BLaER1 (cell line): Measurements from ENCODE around the gene LDHAL6B.

Source experiments
- H3K27ac ChIP-seq: shearing (Covaris generic); formaldehyde crosslinking; 2 replicates; pipeline ENCODE4 v1.8.1; 2022
- H3K27me3 ChIP-seq: shearing (Covaris generic); formaldehyde crosslinking; 2 replicates; pipeline ENCODE4 v1.8.1; 2022
- H3K36me3 ChIP-seq: shearing (Covaris generic); formaldehyde crosslinking; 2 replicates; pipeline ENCODE4 v1.8.1; 2022
- H3K4me1 ChIP-seq: shearing (Covaris generic); formaldehyde crosslinking; 2 replicates; pipeline ENCODE4 v1.8.1; 2022
- H3K4me2 ChIP-seq: shearing (Covaris generic); formaldehyde crosslinking; 2 replicates; pipeline ENCODE4 v1.8.1; 2022
- H3K4me3 ChIP-seq: shearing (Covaris generic); formaldehyde crosslinking; 2 replicates; pipeline ENCODE4 v1.8.1; 2022
- H3K9ac ChIP-seq: shearing (Covaris generic); formaldehyde crosslinking; 2 replicates; pipeline ENCODE4 v1.8.1; 2022
- H3K9me3 ChIP-seq: shearing (Covaris generic); formaldehyde crosslinking; 2 replicates; pipeline ENCODE4 v1.8.1; 2022
- H4K20me1 ChIP-seq: shearing (Covaris generic); formaldehyde crosslinking; 2 replicates; pipeline ENCODE4 v1.8.1; 2022
- Cebpa-rat ChIP-seq: shearing (Covaris generic); IDR thresholded peaks from 2 replicates; pipeline ENCODE4 v1.8.1; 2022

Gene LDHAL6B

DNA sequence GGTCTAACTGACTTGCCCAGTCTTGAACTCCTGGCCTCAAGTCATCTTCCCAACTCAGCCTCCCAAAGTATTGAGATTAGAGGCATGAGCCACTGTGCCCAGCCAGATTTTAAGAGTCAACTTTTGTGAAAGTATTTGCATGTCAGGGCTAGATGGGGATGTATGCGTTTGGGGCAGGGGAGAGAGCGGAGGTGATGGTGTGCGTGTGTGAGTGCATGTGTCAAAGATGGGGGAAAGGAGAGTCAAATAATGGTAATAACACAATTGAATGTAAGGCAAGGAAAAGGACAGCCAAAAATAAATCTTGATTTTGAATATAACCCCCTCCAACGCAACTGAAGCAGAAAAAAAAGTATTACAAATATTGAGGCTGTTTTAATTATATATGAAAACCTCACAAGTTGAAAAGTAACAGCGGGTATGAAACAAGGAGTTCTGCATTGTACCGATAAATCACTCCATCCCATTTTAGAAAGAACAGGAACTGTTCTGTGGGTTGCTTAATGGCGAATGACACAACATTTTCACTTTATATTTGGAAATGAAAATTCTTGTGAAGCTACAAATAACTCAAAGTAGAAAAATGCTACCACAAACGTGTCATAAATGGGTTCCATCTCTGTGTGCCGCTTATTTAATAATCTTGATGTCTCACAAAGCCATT, 29.9 kb upstream of the LDHAL6B start:
- Histone ChIP-seq H3K36me3 (no peaks in the 10 kb centered on the region), H4K20me1 (no peaks in the 10 kb centered on the region), H3K9me3 (peaks cover 14% of the 10 kb centered on the region), H3K4me1 (no peaks in the 10 kb centered on the region), H3K4me2 (no peak overlapping the region), H3K4me3 (no peak overlapping the region), H3K9ac (no peak overlapping the region), H3K27me3 (no peaks in the 10 kb centered on the region), H3K27ac (no peak overlapping the region)
- no peak for TF ChIP-seq Cebpa-rat

DNA sequence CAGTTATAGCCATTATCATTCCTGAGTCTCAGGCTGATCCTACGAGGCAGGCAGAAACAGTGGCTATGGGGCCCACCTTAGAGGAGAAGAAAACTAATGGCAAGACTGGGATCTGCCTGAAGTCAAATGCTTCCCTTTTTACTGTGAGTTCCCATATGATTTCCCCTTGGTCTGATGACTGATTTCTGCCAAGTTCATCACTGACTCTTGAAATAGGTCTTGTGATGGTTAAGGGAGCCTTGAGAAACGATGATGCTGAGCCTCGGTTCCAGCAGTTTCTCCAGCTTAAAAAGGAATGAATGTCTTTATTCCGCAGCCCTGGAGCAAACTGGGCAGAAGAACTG, 29.4 kb upstream of the LDHAL6B start:
- no peak overlapping the region for H3K27ac ChIP-seq
- no peaks in the 10 kb centered on the region for H3K36me3 ChIP-seq

DNA sequence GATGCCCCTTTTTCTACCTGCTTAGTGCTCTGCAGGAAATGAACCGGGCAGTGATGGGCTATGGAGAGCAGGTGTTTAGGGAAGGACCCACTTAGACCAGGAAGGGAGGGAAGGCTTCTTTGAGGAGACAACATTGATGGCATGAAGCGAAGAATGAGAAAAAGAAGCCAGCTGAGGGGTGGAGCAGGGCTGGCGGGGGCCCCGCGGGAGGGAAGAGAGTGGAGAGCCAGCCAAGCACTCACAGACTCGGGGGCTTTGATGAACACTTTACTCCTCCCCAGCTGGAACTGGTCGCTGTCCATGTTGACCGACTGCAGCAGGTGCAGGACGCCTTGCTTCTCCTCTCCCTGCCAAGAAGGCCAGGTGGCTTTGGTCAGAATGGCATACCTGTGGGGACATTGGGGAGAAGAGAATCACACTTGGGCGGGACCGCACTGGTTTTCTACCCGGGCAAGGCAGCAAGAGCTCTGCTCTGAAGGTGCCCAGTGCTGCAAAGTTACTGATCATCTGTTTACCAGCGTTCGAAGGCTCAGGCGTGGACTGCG, 28.4 kb upstream of the LDHAL6B start:
- no peaks in the 10 kb centered on the region for H3K36me3 ChIP-seq
- no peak overlapping the region for H3K9ac ChIP-seq
- H4K20me1 ChIP-seq = no peaks in the 10 kb centered on the region
- TF ChIP-seq Cebpa-rat = no peak
- no peak overlapping the region for H3K4me3 ChIP-seq
- H3K27ac ChIP-seq = no peak overlapping the region
- no peak overlapping the region for H3K4me2 ChIP-seq
- H3K4me1 ChIP-seq = no peaks in the 10 kb centered on the region
- no peaks in the 10 kb centered on the region for H3K27me3 ChIP-seq
- H3K9me3 ChIP-seq = peaks cover 27% of the 10 kb centered on the region

More for the DNA sequence above, 29.4 kb upstream of the LDHAL6B start:
- Histone ChIP-seq H3K4me1 (no peaks in the 10 kb centered on the region), H3K9me3 (peaks cover 19% of the 10 kb centered on the region), H3K27me3 (no peaks in the 10 kb centered on the region), H3K4me3 (no peak overlapping the region), H3K4me2 (no peak overlapping the region), H3K9ac (no peak overlapping the region), H4K20me1 (no peaks in the 10 kb centered on the region)
- no peak for TF ChIP-seq Cebpa-rat

DNA sequence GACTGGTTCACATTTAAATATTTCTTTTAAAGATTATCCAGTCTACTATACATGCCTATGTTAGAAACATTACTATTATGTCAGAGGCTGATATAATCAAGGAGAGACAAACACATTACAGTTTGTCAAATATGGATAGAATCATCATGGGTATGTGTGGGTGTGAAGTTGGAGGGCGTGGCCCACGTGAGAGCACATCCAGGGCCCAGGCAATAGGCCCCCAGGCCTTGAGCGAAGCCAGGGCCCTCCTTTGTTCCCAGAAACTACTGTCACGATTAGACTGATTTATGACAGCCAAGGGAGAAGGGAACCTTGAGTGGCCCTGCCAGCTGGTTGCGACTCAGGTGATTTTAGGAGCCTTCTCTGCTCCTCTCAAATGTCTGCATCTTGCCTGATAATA, 26.9 kb upstream of the LDHAL6B start:
- Histone ChIP-seq H3K4me1 (no peaks in the 10 kb centered on the region), H3K9ac (no peak overlapping the region), H3K9me3 (peaks cover 32% of the 10 kb centered on the region), H3K36me3 (no peaks in the 10 kb centered on the region), H3K27ac (no peak overlapping the region), H3K4me3 (no peak overlapping the region), H3K4me2 (no peak overlapping the region), H3K27me3 (no peaks in the 10 kb centered on the region), H4K20me1 (no peaks in the 10 kb centered on the region)
- TF ChIP-seq Cebpa-rat = no peak

DNA sequence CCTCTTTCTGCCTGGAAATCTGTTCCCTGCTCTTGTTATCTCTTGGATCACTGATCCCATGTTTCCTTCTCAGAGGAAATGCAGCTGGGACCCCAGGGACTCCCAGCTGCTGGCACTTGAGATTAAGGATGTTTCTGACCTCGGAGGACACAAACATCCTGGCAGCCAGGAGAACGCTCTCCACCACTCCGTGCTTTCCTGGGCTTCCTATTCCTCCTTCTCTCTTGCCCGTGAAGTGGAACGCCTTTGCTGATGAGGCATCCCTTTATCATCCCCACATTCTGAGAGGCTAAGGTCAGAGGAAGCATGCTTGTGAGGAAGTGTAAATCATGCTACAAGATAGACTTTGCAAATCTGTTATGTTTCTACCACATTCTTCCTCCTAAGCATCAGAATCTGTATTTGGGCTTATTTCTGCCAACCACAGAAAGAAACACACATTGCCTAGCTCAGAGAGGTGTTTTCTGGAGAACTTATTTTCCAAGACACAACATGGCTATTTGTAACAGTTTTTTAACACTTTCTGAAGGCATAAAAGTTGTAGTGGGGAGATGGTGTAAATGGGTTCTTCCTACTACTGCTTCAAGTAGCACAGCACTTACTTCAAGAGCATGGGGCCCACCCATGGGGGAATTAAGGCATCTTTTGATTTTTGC, 25.6 kb upstream of the LDHAL6B start:
- H3K9me3 ChIP-seq = peaks cover 32% of the 10 kb centered on the region
- H3K4me1 ChIP-seq = no peaks in the 10 kb centered on the region
- H4K20me1 ChIP-seq = no peaks in the 10 kb centered on the region
- H3K9ac ChIP-seq = no peak overlapping the region
- H3K4me3 ChIP-seq = no peak overlapping the region
- H3K36me3 ChIP-seq = no peaks in the 10 kb centered on the region
- H3K27ac ChIP-seq = no peak overlapping the region
- H3K27me3 ChIP-seq = no peaks in the 10 kb centered on the region
- no peak overlapping the region for H3K4me2 ChIP-seq
- no peak for TF ChIP-seq Cebpa-rat

DNA sequence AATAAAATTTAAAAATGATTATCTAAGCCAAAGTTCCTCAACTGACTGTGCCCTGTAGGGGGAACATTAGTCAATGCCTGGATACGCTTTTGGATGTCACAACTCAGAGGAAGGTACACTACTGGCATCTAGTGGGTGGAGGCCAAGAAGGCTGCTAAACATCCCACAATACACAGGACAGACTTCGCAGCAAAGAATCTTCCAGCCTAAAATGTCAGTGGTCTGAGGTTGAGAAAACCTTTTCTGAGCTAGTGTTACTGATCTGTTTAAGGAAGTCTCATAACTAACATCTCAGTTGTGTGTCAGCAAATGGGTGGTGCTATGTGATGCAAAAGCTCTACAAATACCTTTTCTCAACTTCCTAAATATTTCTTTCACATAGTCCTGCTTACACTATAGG, 20.9 kb upstream of the LDHAL6B start:
- TF ChIP-seq Cebpa-rat = no peak
- Histone ChIP-seq H3K4me2 (no peak overlapping the region), H3K36me3 (no peaks in the 10 kb centered on the region), H3K27me3 (no peaks in the 10 kb centered on the region), H3K4me1 (no peaks in the 10 kb centered on the region), H3K4me3 (no peak overlapping the region), H3K27ac (no peak overlapping the region), H4K20me1 (no peaks in the 10 kb centered on the region), H3K9me3 (peaks cover 29% of the 10 kb centered on the region), H3K9ac (no peak overlapping the region)

DNA sequence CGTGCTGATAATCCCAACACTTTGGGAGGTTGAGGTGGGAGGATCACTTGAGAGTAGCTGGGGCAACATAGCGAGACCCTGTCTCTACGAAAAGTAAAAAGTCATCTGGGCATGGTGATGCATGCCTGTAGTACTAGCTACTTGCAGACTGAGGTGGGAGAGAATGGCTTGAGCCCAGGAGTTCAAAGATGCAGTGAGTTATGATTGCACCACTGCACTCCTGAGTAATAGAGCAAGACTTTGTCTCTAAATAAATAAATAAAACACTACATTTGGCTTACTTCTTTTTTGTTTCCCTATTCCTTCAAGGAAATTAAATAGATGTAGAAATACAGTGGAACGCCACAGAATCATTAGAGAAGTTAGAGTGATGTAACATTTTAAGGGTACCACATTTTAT, 20.1 kb upstream of the LDHAL6B start:
- Histone ChIP-seq H3K9ac (no peak overlapping the region), H3K9me3 (peaks cover 21% of the 10 kb centered on the region), H3K36me3 (no peaks in the 10 kb centered on the region), H3K27me3 (no peaks in the 10 kb centered on the region), H3K4me1 (no peaks in the 10 kb centered on the region), H3K4me2 (no peak overlapping the region), H3K4me3 (no peak overlapping the region), H4K20me1 (no peaks in the 10 kb centered on the region), H3K27ac (no peak overlapping the region)
- TF ChIP-seq Cebpa-rat = no peak

DNA sequence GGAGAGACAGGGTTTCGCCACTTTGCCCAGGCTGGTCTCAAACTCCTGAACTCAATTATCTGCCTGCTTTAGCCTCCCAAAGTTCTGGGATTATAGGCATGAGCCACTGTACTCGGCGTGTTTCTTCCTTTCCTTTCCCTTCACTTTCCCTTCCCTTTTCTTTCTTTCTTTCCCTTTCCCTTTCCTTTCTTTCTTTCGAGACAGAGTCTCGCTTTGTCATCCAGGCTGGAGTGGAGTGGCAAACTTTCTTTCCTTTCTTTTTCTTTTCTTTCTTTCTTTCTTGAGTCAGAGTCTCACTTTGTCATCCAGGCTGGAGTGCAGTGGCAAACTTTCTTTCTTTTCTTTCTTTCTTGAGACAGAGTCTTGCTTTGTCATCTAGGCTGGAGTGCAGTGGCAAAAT, 17.4 kb upstream of the LDHAL6B start:
- Histone ChIP-seq H4K20me1 (no peaks in the 10 kb centered on the region), H3K4me1 (no peaks in the 10 kb centered on the region), H3K4me3 (no peak overlapping the region), H3K27ac (no peak overlapping the region), H3K9me3 (0 out of 2 replicates have a peak, but pooled peaks cover 2% of the 10 kb centered on the region), H3K4me2 (no peak overlapping the region), H3K27me3 (no peaks in the 10 kb centered on the region), H3K36me3 (no peaks in the 10 kb centered on the region), H3K9ac (no peak overlapping the region)
- TF ChIP-seq Cebpa-rat = no peak

DNA sequence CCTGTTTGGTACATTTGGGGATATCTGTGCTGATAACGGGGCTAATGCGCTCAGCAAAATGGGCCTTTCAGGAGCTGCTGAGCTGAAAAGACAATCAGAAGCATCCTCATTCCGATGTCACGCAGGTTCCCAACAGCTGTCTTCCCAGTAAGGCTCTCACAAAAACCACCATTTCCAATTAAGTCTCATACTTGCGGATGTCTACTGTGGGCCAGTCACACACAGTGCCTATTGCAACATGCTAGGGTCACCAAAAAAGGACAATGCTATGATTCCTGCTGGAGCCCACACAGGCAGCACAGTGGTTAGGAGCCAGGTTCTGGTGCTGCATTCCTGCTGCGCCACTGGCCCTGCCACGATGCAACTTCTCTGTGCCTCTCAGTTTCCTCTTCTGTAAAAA, 16.4 kb upstream of the LDHAL6B start:
- H3K4me2 ChIP-seq = no peak overlapping the region
- no peak overlapping the region for H3K9ac ChIP-seq
- H4K20me1 ChIP-seq = no peaks in the 10 kb centered on the region
- H3K27me3 ChIP-seq = no peaks in the 10 kb centered on the region
- no peaks in the 10 kb centered on the region for H3K4me1 ChIP-seq
- H3K9me3 ChIP-seq = no peaks in the 10 kb centered on the region
- TF ChIP-seq Cebpa-rat = no peak
- H3K27ac ChIP-seq = no peak overlapping the region
- no peaks in the 10 kb centered on the region for H3K36me3 ChIP-seq
- no peak overlapping the region for H3K4me3 ChIP-seq

DNA sequence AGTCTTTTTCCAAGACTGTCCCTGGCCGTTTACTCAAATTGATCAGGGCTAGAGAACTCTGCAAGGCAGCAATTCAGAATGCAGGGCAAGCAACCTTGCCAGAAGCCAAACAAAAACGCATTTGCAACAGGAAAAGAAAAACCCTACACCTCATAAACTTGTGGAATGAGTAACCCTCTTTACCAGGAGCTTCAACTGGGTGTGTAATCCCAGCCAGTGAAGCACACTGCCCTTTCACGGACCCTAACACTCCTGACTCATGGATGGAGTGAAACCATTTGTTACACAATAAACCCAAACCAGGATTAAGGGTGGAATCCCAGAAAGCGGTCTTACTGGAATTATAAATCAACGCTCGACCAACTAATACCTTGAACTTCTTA, 14.8 kb upstream of the LDHAL6B start:
- Histone ChIP-seq H3K4me3 (no peak overlapping the region), H3K27me3 (no peaks in the 10 kb centered on the region), H4K20me1 (no peaks in the 10 kb centered on the region), H3K9me3 (no peaks in the 10 kb centered on the region), H3K4me2 (no peak overlapping the region), H3K9ac (no peak overlapping the region), H3K27ac (no peak overlapping the region), H3K36me3 (no peaks in the 10 kb centered on the region), H3K4me1 (no peaks in the 10 kb centered on the region)
- no peak for TF ChIP-seq Cebpa-rat
